Loucy (cell line): Measurements from ENCODE around the gene OOSP4A.

ENCODE experiments used
- CTCF ChIP-seq: fragments of 200-600 bp; sonication (generic); conservative IDR thresholded peaks from 2 replicates; pipeline ENCODE4 v1.5.1; 2014; ENCODE audit warnings: mild to moderate bottlenecking, antibody characterized with exemption, low read length
- EZH2phosphoT487 ChIP-seq: fragments of 200-600 bp; IDR thresholded peaks from 2 replicates; pipeline ENCODE4 v1.6.1; 2018; ENCODE audit warnings: antibody characterized with exemption, mild to moderate bottlenecking, moderate library complexity, borderline replicate concordance

GRCh38 chr11:60018058-60018457 is 54.2 kb downstream of the OOSP4A start:
- TF ChIP-seq CTCF (no peak), EZH2phosphoT487 (no peak)
